ENCODE measurements around the gene CGB7.
"Not testable (repeated sequence)": the region's sequence is repeated elsewhere in the genome, so short reads cannot be mapped to it uniquely, and the experiment has no call there.

The CGB7 gene

GRCh38 chr19:49042177-49042576, 15.4 kb downstream of the CGB7 start:
- no peak for DNase-seq (ENCODE audit: low spot score)

GRCh38 chr19:49039736-49040135, 17.8 kb downstream of the CGB7 start:
- DNase-seq (ENCODE audit: low spot score): not testable (repeated sequence)

- not testable (repeated sequence) for DNase-seq (ENCODE audit: low spot score)
Observed at GRCh38 chr19:49038557-49039276, 18.8 kb downstream of the CGB7 start.

- not testable (repeated sequence) for DNase-seq (ENCODE audit: low spot score)
Observed at GRCh38 chr19:49038111-49038510, 19.4 kb downstream of the CGB7 start.

GRCh38 chr19:49036815-49037214, 20.7 kb downstream of the CGB7 start, which contains the start of gene CGB1:
Gene CGB1 (minus strand): TSS chr19:49036895. CDS start chr19:49036711, 184 bp downstream.
- not testable (repeated sequence) for DNase-seq (ENCODE audit: low spot score)

GRCh38 chr19:49031642-49032301, 25.8 kb downstream of the CGB7 start, which contains the start of gene CGB2:
Gene CGB2 (plus strand): TSS chr19:49031890. CDS start chr19:49032096, 206 bp downstream.
- DNase-seq (ENCODE audit: low spot score): not testable (repeated sequence)

GRCh38 chr19:49030323-49030722, 27.2 kb downstream of the CGB7 start:
- DNase-seq (ENCODE audit: low spot score): not testable (repeated sequence)

GRCh38 chr19:49029749-49030148, 27.8 kb downstream of the CGB7 start:
- not testable (repeated sequence) for DNase-seq (ENCODE audit: low spot score)

- DNase-seq (ENCODE audit: low spot score): not testable (repeated sequence)
Observed at GRCh38 chr19:49028686-49029085, 28.9 kb downstream of the CGB7 start.

GRCh38 chr19:49025599-49025998, 31.9 kb downstream of the CGB7 start:
- DNase-seq (ENCODE audit: low spot score): not testable (repeated sequence)

- DNase-seq (ENCODE audit: low spot score): not testable (repeated sequence)
Observed at GRCh38 chr19:49025088-49025487, 32.5 kb downstream of the CGB7 start.

- DNase-seq (ENCODE audit: low spot score): not testable (repeated sequence)
Observed at GRCh38 chr19:49024233-49024632, 33.3 kb downstream of the CGB7 start, which contains the start of gene CGB3. Gene CGB3 (minus strand): TSS chr19:49024333. CDS start chr19:49023971, 362 bp downstream.

- DNase-seq (ENCODE audit: low spot score): no peak
Observed at GRCh38 chr19:49022116-49022515, 35.4 kb downstream of the CGB7 start.

- DNase-seq (ENCODE audit: low spot score): no peak
Observed at GRCh38 chr19:49020931-49021895, 36.3 kb downstream of the CGB7 start.

- DNase-seq (ENCODE audit: low spot score): no peak
Observed at GRCh38 chr19:49020342-49020741, 37.2 kb downstream of the CGB7 start.

- DNase-seq (ENCODE audit: low spot score): no peak
Observed at GRCh38 chr19:49019242-49019932, 38.2 kb downstream of the CGB7 start.

- DNase-seq (ENCODE audit: low spot score): not testable (repeated sequence)
Observed at GRCh38 chr19:49018388-49019241, 38.9 kb downstream of the CGB7 start.

- DNase-seq (ENCODE audit: low spot score): no peak
Observed at GRCh38 chr19:49017666-49018351, 39.7 kb downstream of the CGB7 start.

GRCh38 chr19:49017041-49017665, 40.4 kb downstream of the CGB7 start, which contains the start of gene LHB:
Gene LHB (minus strand): TSS chr19:49017091. CDS start chr19:49017081, 10 bp downstream.
- no peak for DNase-seq (ENCODE audit: low spot score)
